MM.1S (cell line): ENCODE measurements around the gene BCAR3.

ENCODE experiments used
- DNase-seq: peaks from one replicate; pipeline ENCODE4 v3.0.0-alpha.2; 2015
- H2AFZ ChIP-seq: fragments of 300-600 bp; sonication (generic); 2 replicates; pipeline ENCODE4 v1.6.0; 2016; ENCODE audit warnings: antibody characterized with exemption, low read length
- H3F3A ChIP-seq: fragments of 300-600 bp; sonication (generic); 2 replicates; pipeline ENCODE4 v1.6.1; 2016; ENCODE audit warnings: mild to moderate bottlenecking, antibody characterized with exemption, low read length, moderate library complexity, mixed read lengths; ENCODE audit not compliant: insufficient read depth
- H3K27ac ChIP-seq: fragments of 300-600 bp; sonication (generic); 2 replicates; pipeline ENCODE4 v1.5.1; 2016; ENCODE audit warnings: mild to moderate bottlenecking, low read length
- H3K27me3 ChIP-seq: fragments of 300-600 bp; sonication (generic); replicated peaks from 2 replicates; pipeline ENCODE4 v1.6.0; 2016; ENCODE audit warnings: low read length; ENCODE audit not compliant: insufficient read depth
- H3K36me3 ChIP-seq: fragments of 300-600 bp; sonication (generic); replicated peaks from 2 replicates; pipeline ENCODE4 v1.6.1; 2016; ENCODE audit warnings: mild to moderate bottlenecking, low read length, mixed read lengths; ENCODE audit not compliant: insufficient read depth
- H3K4me1 ChIP-seq: fragments of 300-600 bp; sonication (generic); 2 replicates; pipeline ENCODE4 v1.6.1; 2016; ENCODE audit warnings: low read length, mixed read lengths
- H3K4me2 ChIP-seq: fragments of 300-600 bp; sonication (generic); 2 replicates; pipeline ENCODE4 v1.6.0; 2016; ENCODE audit warnings: low read depth, low read length
- H3K4me3 ChIP-seq: fragments of 300-600 bp; sonication (generic); 2 replicates; pipeline ENCODE4 v1.5.1; 2016; ENCODE audit warnings: low read length, mixed read lengths
- H3K79me2 ChIP-seq: fragments of 300-600 bp; sonication (generic); 2 replicates; pipeline ENCODE4 v1.6.1; 2016; ENCODE audit warnings: mixed run types, low read length, mixed read lengths
- H3K9ac ChIP-seq: fragments of 300-600 bp; sonication (generic); 2 replicates; pipeline ENCODE4 v1.6.1; 2016; ENCODE audit warnings: low read length, mixed read lengths
- H3K9me2 ChIP-seq: fragments of 300-600 bp; sonication (generic); replicated peaks from 2 replicates; pipeline ENCODE4 v1.6.1; 2016; ENCODE audit warnings: mild to moderate bottlenecking, low read length, mixed read lengths; ENCODE audit not compliant: insufficient read depth
- H3K9me3 ChIP-seq: fragments of 300-600 bp; sonication (generic); replicated peaks from 2 replicates; pipeline ENCODE4 v1.6.1; 2016; ENCODE audit warnings: mild to moderate bottlenecking, low read length, mixed read lengths; ENCODE audit not compliant: insufficient read depth
- H4K20me1 ChIP-seq: fragments of 300-600 bp; sonication (generic); 2 replicates; pipeline ENCODE4 v1.6.1; 2016; ENCODE audit warnings: mild to moderate bottlenecking, low read length, moderate library complexity, mixed read lengths; ENCODE audit not compliant: insufficient read depth
- CTCF ChIP-seq: fragments of 300-600 bp; sonication (generic); IDR thresholded peaks from 2 replicates; pipeline ENCODE4 v1.5.1; 2016; ENCODE audit warnings: antibody characterized with exemption, low read length, mixed read lengths
- EZH2 ChIP-seq: fragments of 300-600 bp; sonication (generic); optimal IDR thresholded peaks from 2 replicates; pipeline ENCODE3; 2017; ENCODE audit warnings: low read depth, mild to moderate bottlenecking, antibody characterized with exemption, low read length, mixed read lengths
- EZH2phosphoT487 ChIP-seq: fragments of 300-600 bp; sonication (generic); IDR thresholded peaks from 2 replicates; pipeline ENCODE4 v1.6.1; 2018; ENCODE audit warnings: antibody characterized with exemption, low read length

The BCAR3 gene

GRCh38 chr1:93549811-93550210 lies 131.8 kb downstream of the BCAR3 start:
- Histone ChIP-seq H3K4me2 (no peak overlapping the region), H3K36me3 (no peaks in the 10 kb centered on the region), H3K4me3 (no peak overlapping the region), H3K9me3 (no peaks in the 10 kb centered on the region), H4K20me1 (no peaks in the 10 kb centered on the region), H3K27ac (no peak overlapping the region), H3K79me2 (no peaks in the 10 kb centered on the region), H2AFZ (no peak overlapping the region), H3K9ac (no peak overlapping the region), H3K4me1 (no peaks in the 10 kb centered on the region), H3K27me3 (no peaks in the 10 kb centered on the region), H3F3A (no peaks in the 10 kb centered on the region), H3K9me2 (no peaks in the 10 kb centered on the region)
- no peak for DNase-seq
- TF ChIP-seq CTCF (no peak), EZH2 (no peak), EZH2phosphoT487 (no peak)

GRCh38 chr1:93549131-93549530 lies 132.5 kb downstream of the BCAR3 start:
- Histone ChIP-seq H3K36me3 (no peaks in the 10 kb centered on the region), H3K79me2 (no peaks in the 10 kb centered on the region), H3K4me2 (no peak overlapping the region), H3K27ac (no peak overlapping the region), H3K4me3 (no peak overlapping the region), H3K27me3 (no peaks in the 10 kb centered on the region), H3K4me1 (no peaks in the 10 kb centered on the region), H3K9me3 (no peaks in the 10 kb centered on the region), H2AFZ (no peak overlapping the region), H3K9ac (no peak overlapping the region), H3F3A (no peaks in the 10 kb centered on the region), H3K9me2 (no peaks in the 10 kb centered on the region), H4K20me1 (no peaks in the 10 kb centered on the region)
- TF ChIP-seq EZH2phosphoT487, result no peak
- no peak for TF ChIP-seq CTCF
- TF ChIP-seq EZH2, result no peak
- no peak for DNase-seq

GRCh38 chr1:93546162-93546863 lies 135.3 kb downstream of the BCAR3 start:
- no peak overlapping the region for H3K9ac ChIP-seq
- no peaks in the 10 kb centered on the region for H3K36me3 ChIP-seq
- no peaks in the 10 kb centered on the region for H3K9me2 ChIP-seq
- H3K27me3 ChIP-seq, result no peaks in the 10 kb centered on the region
- no peaks in the 10 kb centered on the region for H4K20me1 ChIP-seq
- TF ChIP-seq EZH2phosphoT487 (no peak), CTCF (no peak), EZH2 (no peak)
- no peak overlapping the region for H2AFZ ChIP-seq
- H3K27ac ChIP-seq, result no peak overlapping the region
- no peak for DNase-seq
- H3K79me2 ChIP-seq, result no peaks in the 10 kb centered on the region
- no peaks in the 10 kb centered on the region for H3K4me1 ChIP-seq
- H3K4me3 ChIP-seq, result no peak overlapping the region
- H3K4me2 ChIP-seq, result no peak overlapping the region
- no peaks in the 10 kb centered on the region for H3K9me3 ChIP-seq
- H3F3A ChIP-seq, result no peaks in the 10 kb centered on the region
